SK-N-SH treated with all-trans-retinoic acid at 6 μM for 48 hours (cell line): ENCODE data around the gene ASPRV1.

Experiments used
- ARNTL ChIP-seq: fragments of 450-650 bp; formaldehyde crosslinking; IDR thresholded peaks from 2 replicates; pipeline ENCODE4 v1.5.0; 2020; ENCODE audit warnings: low read depth, mild to moderate bottlenecking, moderate library complexity, borderline replicate concordance
- CREB5 ChIP-seq: fragments of 250-450 bp; sonication (Bioruptor Pico); IDR thresholded peaks from 2 replicates; pipeline ENCODE4 v1.5.1; 2020; ENCODE audit warnings: low read depth, mild to moderate bottlenecking, moderate library complexity
- CSDC2 ChIP-seq: fragments of 250-450 bp; sonication (Bioruptor Pico); IDR thresholded peaks from 2 replicates; pipeline ENCODE4 v1.5.0; 2020; ENCODE audit warnings: mild to moderate bottlenecking, moderate library complexity
- ISL1 ChIP-seq: fragments of 250-450 bp; sonication (Bioruptor Pico); IDR thresholded peaks from 2 replicates; pipeline ENCODE4 v2.1.2; 2022; ENCODE audit warnings: mild to moderate bottlenecking, moderate library complexity
- POU6F1 ChIP-seq: fragments of 250-450 bp; sonication (Bioruptor Pico); IDR thresholded peaks from 2 replicates; pipeline ENCODE4 v1.8.0; 2021; ENCODE audit warnings: low read depth, mild to moderate bottlenecking, moderate library complexity, borderline replicate concordance
- PPARA ChIP-seq: fragments of 250-450 bp; sonication (Bioruptor Pico); IDR thresholded peaks from 2 replicates; pipeline ENCODE4 v1.5.0; 2020; ENCODE audit warnings: mild to moderate bottlenecking, borderline replicate concordance
- RARB ChIP-seq: fragments of 250-450 bp; sonication (Bioruptor Pico); IDR thresholded peaks from 2 replicates; pipeline ENCODE4 v1.8.0; 2021; ENCODE audit warnings: mild to moderate bottlenecking, moderate library complexity
- TOX ChIP-seq: fragments of 250-450 bp; sonication (Bioruptor Pico); IDR thresholded peaks from 2 replicates; pipeline ENCODE4 v1.8.0; 2021; ENCODE audit warnings: mild to moderate bottlenecking, moderate library complexity, borderline replicate concordance
- ZNF565 ChIP-seq: fragments of 450-650 bp; formaldehyde crosslinking; conservative IDR thresholded peaks from 2 replicates; pipeline ENCODE4 v1.5.0; 2020; ENCODE audit warnings: low read depth, mild to moderate bottlenecking, moderate library complexity
- TF ChIP-seq, protein P1 (sequence below): fragments of 250-450 bp; sonication (Bioruptor Pico); IDR thresholded peaks from 2 replicates; pipeline ENCODE4 v1.8.0; 2020; ENCODE audit warnings: mild to moderate bottlenecking, moderate library complexity, borderline replicate concordance
- TF ChIP-seq, protein P2 (sequence below): fragments of 250-450 bp; sonication (Bioruptor Pico); IDR thresholded peaks from 2 replicates; pipeline ENCODE4 v1.5.0; 2020; ENCODE audit warnings: mild to moderate bottlenecking, moderate library complexity

GRCh38 chr2:69992310-69993047 is 31.0 kb upstream of the ASPRV1 start:
- no peak for TF ChIP-seq ARNTL (CRISPR knock-in tag)
- no peak for TF ChIP-seq ISL1
- no peak for TF ChIP-seq ZNF565 (CRISPR knock-in tag)
- no peak for TF ChIP-seq POU6F1
- TF ChIP-seq, protein P1, sequence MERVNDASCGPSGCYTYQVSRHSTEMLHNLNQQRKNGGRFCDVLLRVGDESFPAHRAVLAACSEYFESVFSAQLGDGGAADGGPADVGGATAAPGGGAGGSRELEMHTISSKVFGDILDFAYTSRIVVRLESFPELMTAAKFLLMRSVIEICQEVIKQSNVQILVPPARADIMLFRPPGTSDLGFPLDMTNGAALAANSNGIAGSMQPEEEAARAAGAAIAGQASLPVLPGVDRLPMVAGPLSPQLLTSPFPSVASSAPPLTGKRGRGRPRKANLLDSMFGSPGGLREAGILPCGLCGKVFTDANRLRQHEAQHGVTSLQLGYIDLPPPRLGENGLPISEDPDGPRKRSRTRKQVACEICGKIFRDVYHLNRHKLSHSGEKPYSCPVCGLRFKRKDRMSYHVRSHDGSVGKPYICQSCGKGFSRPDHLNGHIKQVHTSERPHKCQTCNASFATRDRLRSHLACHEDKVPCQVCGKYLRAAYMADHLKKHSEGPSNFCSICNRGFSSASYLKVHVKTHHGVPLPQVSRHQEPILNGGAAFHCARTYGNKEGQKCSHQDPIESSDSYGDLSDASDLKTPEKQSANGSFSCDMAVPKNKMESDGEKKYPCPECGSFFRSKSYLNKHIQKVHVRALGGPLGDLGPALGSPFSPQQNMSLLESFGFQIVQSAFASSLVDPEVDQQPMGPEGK (CRISPR knock-in tag): no peak
- TF ChIP-seq PPARA: no peak
- no peak for TF ChIP-seq RARB
- TF ChIP-seq TOX (CRISPR knock-in tag): no peak
- no peak for TF ChIP-seq CREB5 (CRISPR knock-in tag)
- TF ChIP-seq, protein P2, sequence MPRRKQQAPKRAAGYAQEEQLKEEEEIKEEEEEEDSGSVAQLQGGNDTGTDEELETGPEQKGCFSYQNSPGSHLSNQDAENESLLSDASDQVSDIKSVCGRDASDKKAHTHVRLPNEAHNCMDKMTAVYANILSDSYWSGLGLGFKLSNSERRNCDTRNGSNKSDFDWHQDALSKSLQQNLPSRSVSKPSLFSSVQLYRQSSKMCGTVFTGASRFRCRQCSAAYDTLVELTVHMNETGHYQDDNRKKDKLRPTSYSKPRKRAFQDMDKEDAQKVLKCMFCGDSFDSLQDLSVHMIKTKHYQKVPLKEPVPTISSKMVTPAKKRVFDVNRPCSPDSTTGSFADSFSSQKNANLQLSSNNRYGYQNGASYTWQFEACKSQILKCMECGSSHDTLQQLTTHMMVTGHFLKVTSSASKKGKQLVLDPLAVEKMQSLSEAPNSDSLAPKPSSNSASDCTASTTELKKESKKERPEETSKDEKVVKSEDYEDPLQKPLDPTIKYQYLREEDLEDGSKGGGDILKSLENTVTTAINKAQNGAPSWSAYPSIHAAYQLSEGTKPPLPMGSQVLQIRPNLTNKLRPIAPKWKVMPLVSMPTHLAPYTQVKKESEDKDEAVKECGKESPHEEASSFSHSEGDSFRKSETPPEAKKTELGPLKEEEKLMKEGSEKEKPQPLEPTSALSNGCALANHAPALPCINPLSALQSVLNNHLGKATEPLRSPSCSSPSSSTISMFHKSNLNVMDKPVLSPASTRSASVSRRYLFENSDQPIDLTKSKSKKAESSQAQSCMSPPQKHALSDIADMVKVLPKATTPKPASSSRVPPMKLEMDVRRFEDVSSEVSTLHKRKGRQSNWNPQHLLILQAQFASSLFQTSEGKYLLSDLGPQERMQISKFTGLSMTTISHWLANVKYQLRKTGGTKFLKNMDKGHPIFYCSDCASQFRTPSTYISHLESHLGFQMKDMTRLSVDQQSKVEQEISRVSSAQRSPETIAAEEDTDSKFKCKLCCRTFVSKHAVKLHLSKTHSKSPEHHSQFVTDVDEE: no peak
- TF ChIP-seq CSDC2 (CRISPR knock-in tag): no peak
